ENCODE results near the gene ART4.

ART4 gene

DNA sequence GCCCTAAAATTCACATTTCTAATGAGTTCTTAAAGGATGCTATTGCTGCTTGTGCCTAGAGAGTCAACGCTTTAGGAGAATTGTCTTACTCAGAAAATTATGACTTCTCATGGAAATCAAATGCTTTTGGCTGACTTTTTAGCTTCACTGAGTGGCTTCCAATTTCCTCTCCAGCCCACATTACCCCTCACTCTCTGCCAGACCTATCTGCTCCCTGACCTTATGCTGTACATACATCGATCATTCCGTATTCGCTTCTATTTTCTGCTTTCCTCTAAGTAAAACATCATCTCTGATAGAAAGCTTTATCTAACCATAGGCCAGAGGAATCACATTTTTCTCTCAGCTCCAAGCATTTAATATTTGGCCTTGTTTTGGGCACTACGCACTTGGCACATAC lies 16.8 kb downstream of the ART4 start:
- Histone ChIP-seq H3K9me3 (ENCODE audit: control insufficient read depth, insufficient read depth, low read depth, low read length) (no peaks in the 10 kb centered on the region), H3K36me3 (ENCODE audit: control insufficient read depth in 2 of 2, insufficient read depth in 1 of 2, low read length in 2 of 2) (no peaks in the 10 kb centered on the region), H3K4me3 (ENCODE audit: low read depth, low read length) (no peak overlapping the region), H3K27ac (ENCODE audit: extremely low read depth, low read depth, low read length) (no peak overlapping the region), H3K4me1 (ENCODE audit: control insufficient read depth, insufficient read depth, low read length) (no peaks in the 10 kb centered on the region)
- ChIA-PET POLR2A (no interaction called here), CTCF (interaction anchor here (0.9 kb wide), 1 partner anchor 16 kb away, joined by 3 read pairs; no protein-coding TSS in a partner anchor)
- no peak for TF ChIP-seq ZNF174 (tag by site-specific recombination; IDR thresholded peaks at IDR 0.05)
- no peak for TF ChIP-seq YY1 (tag by site-specific recombination; IDR thresholded peaks at IDR 0.05)
- no peak for TF ChIP-seq ZNF184 (tag by site-specific recombination; IDR thresholded peaks at IDR 0.05)
- TF ChIP-seq ZNF629 (tag by site-specific recombination; IDR thresholded peaks at IDR 0.05), result no peak
- TF ChIP-seq, protein P1, sequence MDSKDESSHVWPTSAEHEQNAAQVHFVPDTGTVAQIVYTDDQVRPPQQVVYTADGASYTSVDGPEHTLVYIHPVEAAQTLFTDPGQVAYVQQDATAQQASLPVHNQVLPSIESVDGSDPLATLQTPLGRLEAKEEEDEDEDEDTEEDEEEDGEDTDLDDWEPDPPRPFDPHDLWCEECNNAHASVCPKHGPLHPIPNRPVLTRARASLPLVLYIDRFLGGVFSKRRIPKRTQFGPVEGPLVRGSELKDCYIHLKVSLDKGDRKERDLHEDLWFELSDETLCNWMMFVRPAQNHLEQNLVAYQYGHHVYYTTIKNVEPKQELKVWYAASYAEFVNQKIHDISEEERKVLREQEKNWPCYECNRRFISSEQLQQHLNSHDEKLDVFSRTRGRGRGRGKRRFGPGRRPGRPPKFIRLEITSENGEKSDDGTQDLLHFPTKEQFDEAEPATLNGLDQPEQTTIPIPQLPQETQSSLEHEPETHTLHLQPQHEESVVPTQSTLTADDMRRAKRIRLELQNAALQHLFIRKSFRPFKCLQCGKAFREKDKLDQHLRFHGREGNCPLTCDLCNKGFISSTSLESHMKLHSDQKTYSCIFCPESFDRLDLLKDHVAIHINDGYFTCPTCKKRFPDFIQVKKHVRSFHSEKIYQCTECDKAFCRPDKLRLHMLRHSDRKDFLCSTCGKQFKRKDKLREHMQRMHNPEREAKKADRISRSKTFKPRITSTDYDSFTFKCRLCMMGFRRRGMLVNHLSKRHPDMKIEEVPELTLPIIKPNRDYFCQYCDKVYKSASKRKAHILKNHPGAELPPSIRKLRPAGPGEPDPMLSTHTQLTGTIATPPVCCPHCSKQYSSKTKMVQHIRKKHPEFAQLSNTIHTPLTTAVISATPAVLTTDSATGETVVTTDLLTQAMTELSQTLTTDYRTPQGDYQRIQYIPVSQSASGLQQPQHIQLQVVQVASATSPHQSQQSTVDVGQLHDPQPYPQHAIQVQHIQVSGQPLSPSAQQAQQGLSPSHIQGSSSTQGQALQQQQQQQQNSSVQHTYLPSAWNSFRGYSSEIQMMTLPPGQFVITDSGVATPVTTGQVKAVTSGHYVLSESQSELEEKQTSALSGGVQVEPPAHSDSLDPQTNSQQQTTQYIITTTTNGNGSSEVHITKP (tag by site-specific recombination; IDR thresholded peaks at IDR 0.05), result no peak
- no peak for TF ChIP-seq KLF10 (tag by site-specific recombination; IDR thresholded peaks at IDR 0.05)
- TF ChIP-seq PRDM1 (tag by site-specific recombination; IDR thresholded peaks at IDR 0.05), result no peak
- TF ChIP-seq ZNF302 (tag by site-specific recombination; IDR thresholded peaks at IDR 0.05; ENCODE audit: low read depth), result no peak
- no peak for TF ChIP-seq TCF7L2 (IDR thresholded peaks at IDR 0.05; ENCODE audit: borderline replicate concordance, low read depth, low read length)
- TF ChIP-seq FEZF1 (tag by site-specific recombination; IDR thresholded peaks at IDR 0.05), result no peak
- no peak for TF ChIP-seq ZNF155 (tag by site-specific recombination; IDR thresholded peaks at IDR 0.05)

DNA sequence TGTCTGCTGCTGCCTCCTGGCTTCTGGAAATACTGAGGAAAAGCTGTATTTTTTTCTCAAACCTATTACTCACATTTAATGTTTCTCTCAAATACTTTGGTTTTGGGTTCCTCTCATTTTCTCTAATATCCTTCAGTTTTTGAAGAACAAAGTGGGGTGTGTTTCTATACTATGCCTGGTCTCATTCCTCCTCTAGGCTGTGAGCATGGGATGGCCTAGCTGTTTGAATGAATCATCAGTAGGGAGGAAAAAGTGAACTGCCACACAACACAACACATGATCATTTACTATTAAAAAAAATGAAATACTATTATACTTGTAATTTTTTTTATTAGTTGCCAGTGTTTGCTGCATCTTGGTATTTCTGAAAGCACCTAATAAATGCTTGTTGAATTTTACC lies 18.1 kb downstream of the ART4 start:
- POLR2A ChIA-PET, result interaction anchor here (0.9 kb wide), 1 partner anchor 54 kb away, joined by 3 read pairs; no protein-coding TSS in a partner anchor
- Histone ChIP-seq H3K36me3 (ENCODE audit: control insufficient read depth in 2 of 2, insufficient read depth in 1 of 2, low read length in 2 of 2) (no peaks in the 10 kb centered on the region), H3K9me3 (ENCODE audit: control insufficient read depth, insufficient read depth, low read depth, low read length) (no peaks in the 10 kb centered on the region), H3K4me1 (ENCODE audit: control insufficient read depth, insufficient read depth, low read length) (no peaks in the 10 kb centered on the region), H3K27ac (ENCODE audit: extremely low read depth, low read depth, low read length) (no peak overlapping the region), H3K4me3 (ENCODE audit: low read depth, low read length) (no peak overlapping the region)
- TF ChIP-seq, protein P2, sequence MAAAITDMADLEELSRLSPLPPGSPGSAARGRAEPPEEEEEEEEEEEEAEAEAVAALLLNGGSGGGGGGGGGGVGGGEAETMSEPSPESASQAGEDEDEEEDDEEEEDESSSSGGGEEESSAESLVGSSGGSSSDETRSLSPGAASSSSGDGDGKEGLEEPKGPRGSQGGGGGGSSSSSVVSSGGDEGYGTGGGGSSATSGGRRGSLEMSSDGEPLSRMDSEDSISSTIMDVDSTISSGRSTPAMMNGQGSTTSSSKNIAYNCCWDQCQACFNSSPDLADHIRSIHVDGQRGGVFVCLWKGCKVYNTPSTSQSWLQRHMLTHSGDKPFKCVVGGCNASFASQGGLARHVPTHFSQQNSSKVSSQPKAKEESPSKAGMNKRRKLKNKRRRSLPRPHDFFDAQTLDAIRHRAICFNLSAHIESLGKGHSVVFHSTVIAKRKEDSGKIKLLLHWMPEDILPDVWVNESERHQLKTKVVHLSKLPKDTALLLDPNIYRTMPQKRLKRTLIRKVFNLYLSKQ (tag by site-specific recombination; IDR thresholded peaks at IDR 0.05; ENCODE audit: borderline replicate concordance), result no peak
- TF ChIP-seq SP3 (tag by site-specific recombination; IDR thresholded peaks at IDR 0.05), result no peak
- CTCF ChIA-PET, result interaction anchor here (0.5 to 1.7 kb wide), 3 partner anchors 9 to 107 kb away, joined by 3 to 4 read pairs (median 4); no protein-coding TSS in a partner anchor

DNA sequence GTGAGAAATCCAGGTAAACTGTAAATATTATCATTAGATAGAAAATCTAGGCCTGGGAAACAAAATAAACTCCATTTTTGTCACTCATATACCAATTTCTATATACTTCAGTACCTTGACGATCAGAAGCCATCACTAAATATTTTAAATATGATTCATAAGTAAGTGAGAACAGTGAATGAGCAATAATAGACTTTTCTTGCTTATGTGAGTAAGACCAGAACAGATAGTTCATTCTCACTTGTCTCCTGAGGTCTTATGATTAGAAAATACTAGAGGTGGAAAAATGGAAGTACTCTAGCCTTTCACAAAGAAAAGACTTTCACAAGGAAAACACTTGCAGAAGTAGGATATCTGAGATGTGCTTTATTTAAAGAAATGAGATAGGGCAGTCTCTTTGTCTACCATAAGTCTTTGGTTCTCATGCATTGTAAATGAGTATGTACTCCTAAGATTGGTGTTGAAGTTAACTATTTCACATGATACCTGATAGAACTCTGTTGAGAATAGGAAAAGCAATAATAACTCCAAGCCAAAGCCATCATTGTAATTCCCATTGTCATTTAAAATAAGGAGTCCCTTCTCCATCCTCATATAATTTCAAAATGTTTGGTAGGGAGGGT lies 19.2 kb downstream of the ART4 start:
- H3K27ac ChIP-seq (ENCODE audit: extremely low read depth, low read depth, low read length), result no peak overlapping the region
- ChIA-PET POLR2A (no interaction called here), CTCF (interaction anchor here (1.7 kb wide), 1 partner anchor 25 kb away, joined by 4 read pairs; no protein-coding TSS in a partner anchor)
- no peak overlapping the region for H3K4me3 ChIP-seq (ENCODE audit: low read depth, low read length)
- no peaks in the 10 kb centered on the region for H3K4me1 ChIP-seq (ENCODE audit: control insufficient read depth, insufficient read depth, low read length)
- no peaks in the 10 kb centered on the region for H3K36me3 ChIP-seq (ENCODE audit: control insufficient read depth in 2 of 2, insufficient read depth in 1 of 2, low read length in 2 of 2)
- TF ChIP-seq YY2 (tag by site-specific recombination; IDR thresholded peaks at IDR 0.05) (no peak), ZNF24 (tag by site-specific recombination; IDR thresholded peaks at IDR 0.05) (no peak)
- H3K9me3 ChIP-seq (ENCODE audit: control insufficient read depth, insufficient read depth, low read depth, low read length), result no peaks in the 10 kb centered on the region
